Kidney tubule cell (primary cell): ENCODE measurements around the gene HERC2.
"Not testable (repeated sequence)": the region's sequence is repeated elsewhere in the genome, so short reads cannot be mapped to it uniquely, and the experiment has no call there.

Experiments
- DNase-seq: peaks from one replicate; pipeline ENCODE4 v3.0.0-alpha.2; 2018; ENCODE audit warnings: low spot score

HERC2 gene

DNA sequence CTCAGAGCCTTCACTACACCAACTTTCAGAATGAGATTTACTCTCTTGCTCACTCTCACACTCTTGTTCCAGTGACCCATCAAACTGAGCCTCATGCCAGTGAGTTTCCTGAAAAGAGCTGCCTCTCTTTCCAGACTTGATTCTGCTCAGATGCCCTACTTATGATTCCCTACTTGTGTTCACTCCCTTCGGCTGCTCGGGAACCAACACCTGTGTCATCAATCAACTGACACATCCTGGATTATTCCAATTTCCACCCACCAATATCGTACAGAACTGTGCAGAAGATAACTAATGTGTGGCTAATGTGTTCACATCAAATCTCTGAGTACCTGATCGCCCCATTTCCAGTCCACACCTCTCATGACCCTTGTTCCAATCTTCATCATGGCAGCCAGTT lies 100.3 kb downstream of the HERC2 start:
- not testable (repeated sequence) for DNase-seq

DNA sequence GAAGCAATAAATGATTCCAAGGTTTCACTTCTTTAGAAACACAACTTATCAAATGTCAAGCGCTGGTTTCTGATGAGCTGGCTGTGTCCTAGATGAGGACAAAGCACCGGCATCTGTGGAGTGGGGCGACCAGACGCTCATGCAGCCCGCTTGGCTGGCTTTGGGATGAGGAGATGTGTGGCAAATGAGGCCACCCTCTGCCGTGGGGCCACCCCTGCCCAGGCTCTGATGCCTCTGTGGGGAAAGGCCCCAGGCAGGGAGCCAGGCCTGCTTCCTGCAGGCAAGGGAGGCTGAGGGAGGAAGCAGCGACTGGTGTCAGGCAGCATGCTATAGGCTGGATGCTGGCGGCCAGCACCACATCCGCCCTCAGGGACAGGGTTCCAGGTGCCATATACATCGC lies 102.9 kb downstream of the HERC2 start:
- DNase-seq: no peak

DNA sequence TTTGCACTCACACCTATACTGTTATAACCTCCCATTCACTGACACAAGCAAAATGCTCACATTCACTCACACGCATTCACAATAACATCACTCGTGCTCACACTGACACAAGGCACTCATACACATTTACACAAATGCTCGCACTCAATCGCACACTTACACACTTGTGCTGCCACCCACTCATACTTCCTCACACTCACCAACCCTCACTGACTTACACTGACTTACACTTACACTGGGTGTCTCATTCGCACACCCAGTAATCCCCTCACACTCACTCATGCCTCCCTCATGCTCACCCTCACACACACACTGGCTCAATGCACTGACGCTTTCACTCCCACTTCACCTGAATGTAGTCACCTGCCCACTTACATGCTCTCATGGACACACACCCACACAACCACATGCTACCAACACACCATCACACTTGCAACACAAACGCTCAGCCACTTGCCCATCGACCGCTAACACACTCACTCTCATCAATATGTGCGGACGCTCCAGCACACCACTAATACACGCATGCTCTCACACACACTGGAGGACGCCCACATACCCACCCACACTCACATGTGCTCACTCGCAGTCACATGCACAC lies 104.9 kb downstream of the HERC2 start:
- not testable (repeated sequence) for DNase-seq

DNA sequence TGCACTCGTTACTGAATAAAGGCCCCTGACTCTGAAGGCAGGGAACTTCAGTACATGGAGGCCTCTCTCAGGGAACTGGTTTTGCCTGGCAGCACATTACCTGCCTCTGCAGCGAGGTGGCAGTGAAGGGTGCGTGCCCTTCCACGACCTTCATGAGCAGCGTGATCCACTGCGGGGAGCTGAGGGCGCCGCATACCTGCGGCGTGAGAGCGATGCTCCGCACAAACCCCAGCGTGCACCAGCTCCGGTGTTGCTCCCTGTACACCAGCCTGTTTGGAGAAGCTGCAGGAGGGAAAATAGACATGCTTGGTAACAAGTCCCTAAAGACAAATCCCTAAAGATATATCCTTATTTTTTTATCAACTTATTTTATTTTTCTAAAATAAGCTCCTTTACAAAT lies 106.5 kb downstream of the HERC2 start:
- not testable (repeated sequence) for DNase-seq

DNA sequence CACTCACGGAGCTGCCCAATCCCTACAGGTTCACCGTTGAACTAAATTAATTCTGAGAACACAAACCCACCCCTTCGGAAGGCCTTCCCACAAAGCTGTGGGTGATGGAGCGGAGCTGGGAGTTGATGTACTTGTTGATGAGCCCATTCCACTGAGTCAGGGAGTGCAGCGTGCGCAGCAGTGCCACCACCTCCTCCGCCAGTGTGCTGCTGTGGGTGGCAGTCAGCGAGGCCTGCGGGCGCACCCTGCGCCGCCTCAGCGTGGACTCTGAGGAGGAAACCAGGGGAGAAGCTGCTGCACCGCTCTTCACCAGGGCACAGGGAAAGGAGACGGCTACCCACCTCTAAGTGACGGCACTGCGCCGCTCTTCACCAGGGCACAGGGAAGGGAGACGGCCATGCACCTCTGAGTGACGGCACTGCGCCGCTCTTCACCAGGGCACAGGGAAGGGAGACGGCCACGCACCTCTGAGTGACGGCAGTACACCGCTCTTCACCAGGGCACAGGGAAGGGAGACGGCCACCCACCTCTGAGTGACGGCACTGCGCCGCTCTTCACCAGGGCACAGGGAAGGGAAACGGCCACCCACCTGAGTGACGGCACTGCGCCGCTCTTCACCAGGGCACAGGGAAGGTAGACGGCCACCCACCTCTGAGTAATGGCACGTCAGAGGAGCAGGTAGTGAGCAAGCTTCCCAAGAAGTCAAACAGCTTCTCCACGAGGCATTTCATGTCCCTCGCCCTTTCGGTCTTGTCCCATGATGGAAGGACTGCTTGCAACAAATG lies 107.8 kb downstream of the HERC2 start:
- not testable (repeated sequence) for DNase-seq

DNA sequence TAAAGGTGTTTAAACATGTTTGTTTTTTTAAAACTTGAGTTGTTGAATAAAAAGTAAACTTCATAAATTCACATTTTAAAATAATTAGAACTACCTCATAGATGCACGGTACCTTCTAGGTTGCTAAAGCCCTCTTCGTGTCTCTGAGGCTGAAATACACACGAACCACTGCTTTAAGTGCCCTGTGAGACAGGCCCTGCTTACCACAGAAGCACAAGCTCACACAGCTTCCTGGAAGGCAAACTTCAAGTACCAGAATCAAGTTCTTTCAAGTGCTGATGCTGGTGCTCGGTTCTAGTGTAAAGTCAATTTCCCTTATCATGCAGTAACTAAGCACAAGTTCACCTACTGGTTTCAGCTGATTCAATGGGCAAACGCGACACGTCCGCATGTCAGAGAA lies 108.6 kb downstream of the HERC2 start:
- not testable (repeated sequence) for DNase-seq

DNA sequence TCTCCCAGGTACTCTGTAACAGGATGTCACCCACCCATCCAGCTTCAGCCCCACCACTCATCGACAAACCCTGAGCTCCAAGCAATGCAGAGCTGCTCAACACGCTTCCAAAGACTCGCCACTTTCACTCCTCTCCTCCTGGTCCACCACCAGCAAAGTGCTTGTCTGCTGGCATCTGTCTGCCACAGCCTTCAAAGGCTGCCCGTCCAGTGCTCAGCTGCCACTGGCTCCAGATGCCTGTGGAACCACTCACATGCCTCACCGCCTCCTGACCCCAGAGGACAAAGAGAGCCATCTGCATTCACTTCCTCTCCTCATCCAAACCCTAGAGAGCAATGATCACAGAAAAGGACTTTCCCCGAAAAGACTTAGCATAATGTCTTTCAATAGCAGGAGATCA lies 113.4 kb downstream of the HERC2 start:
- DNase-seq: peak; percentile 8

DNA sequence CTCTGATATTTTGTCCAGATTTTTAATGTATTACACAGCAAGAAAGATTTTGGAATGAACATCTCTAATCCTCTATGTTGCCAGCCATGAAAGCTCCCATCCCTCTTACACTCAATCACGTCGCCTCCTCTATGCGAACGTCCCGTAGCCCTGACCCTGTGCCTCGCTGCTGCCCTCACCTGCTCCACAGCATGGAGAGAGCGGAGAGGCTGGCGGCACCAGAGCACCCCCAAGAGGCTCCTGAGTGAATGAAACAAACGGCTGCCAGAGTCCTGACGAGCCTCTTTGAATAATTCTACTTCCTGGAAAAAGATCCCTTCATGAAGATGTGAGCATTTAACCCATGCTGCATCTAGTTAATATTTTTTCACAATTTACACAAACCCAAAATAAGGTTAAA lies 116.3 kb downstream of the HERC2 start:
- not testable (repeated sequence) for DNase-seq

DNA sequence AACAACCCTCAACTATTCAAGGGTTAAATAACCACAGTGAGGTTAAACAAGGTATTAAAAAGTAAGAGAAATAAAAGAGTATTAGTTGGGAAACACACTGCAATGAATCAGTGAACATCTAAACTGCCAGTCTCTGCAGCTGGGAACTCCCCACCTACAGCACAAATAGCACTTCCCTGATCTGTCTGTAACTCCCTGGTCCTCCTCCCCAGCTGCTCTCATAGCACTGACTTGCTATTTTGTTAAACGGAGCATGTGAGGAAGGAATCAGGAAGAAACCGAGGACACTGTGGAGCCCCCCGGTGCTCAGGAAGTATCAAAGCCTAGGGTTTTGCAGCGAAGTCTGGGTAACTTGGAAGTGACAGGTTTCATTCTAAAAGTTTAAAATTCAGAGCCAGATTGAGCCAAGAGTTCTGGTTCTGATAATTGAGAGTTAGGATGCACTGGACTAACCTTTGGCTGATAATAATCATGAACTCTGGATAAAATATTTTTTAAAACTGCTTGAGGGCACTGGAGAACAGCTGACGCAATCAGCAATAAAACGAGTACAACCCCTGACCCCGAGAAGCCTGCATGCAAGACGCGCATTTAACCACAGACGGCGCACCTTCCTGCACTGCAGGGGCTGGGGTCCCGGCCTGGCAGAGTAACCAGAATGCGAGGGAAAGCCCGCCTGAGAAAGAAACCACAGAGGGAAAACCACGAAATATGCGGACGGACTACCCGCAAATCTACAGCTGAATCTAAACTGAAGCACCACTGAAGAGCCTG lies 118.7 kb downstream of the HERC2 start:
- DNase-seq: not testable (repeated sequence)

DNA sequence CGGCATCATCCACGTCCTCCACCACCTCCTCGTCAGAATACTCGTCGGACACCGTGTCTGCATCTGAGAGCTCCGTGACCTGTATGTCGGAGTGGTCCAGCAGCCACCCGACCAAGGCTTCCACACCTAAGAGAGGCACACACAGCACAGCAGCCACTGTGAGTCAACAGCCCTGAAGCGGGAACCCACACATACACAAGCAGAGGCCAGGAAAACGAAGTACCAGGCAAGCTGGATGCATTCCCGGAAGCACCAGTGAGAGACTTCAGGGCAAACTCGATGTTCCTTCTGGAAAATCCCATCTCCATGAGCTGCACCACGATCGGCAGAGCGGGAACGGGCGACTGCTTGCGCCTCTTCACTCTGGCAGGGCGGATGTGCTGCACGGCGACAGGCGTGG lies 119.9 kb downstream of the HERC2 start:
- not testable (repeated sequence) for DNase-seq

DNA sequence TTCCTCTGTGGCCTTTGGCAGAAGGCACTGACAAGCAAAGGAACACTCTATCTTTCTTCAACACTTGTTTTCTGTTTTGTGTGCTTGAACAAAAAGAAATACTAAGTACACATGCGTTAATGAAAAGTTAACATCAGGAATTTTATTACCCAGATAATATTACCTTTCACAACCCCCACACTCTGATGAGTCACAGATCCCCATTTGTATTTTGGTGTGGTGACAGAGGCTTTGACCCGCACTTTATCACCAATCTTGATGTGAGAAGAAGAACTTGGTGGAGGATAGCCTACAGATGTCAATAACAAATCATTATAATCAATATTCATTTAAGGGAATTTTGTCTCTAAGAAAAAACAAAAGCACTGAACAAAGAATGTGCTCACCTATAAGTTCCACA lies 123.8 kb downstream of the HERC2 start:
- DNase-seq: not testable (repeated sequence)

DNA sequence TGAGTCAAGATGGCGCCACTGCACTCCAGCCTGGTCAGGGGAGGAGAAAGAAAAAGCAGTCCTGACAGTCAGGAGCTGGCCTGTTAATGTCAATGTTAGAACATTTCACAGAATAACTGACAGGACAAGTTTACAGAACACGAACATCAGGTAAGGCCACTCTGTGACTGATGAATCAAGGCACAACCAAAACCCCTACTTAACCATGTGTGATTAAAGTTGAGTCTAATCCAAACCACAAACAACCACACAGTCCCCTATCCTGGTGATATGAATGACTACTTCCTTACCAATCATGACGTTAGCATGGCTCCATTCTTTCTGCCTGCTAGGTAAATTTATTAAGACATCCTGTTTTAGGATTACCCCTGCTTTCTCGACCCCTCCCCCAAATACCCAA lies 124.3 kb downstream of the HERC2 start:
- DNase-seq: peak; percentile 11

DNA sequence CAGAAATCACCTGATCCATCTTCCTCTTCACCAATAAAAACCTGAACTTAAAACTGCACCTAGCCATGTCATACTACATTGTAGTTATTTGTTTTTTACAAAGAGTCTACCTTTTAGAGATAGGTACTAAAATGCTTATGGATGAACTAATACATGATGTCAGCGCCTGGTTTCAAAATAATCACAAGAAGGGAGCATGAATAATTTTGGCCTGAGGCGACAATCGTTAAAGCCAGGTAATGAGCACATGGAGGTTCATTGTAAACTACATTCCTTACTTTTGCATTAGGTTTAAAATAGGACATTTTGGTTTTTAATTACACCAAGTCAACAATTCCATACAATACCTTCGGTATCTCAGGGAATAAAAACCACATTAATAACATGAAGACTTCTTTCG lies 125.4 kb downstream of the HERC2 start:
- DNase-seq: not testable (repeated sequence)

DNA sequence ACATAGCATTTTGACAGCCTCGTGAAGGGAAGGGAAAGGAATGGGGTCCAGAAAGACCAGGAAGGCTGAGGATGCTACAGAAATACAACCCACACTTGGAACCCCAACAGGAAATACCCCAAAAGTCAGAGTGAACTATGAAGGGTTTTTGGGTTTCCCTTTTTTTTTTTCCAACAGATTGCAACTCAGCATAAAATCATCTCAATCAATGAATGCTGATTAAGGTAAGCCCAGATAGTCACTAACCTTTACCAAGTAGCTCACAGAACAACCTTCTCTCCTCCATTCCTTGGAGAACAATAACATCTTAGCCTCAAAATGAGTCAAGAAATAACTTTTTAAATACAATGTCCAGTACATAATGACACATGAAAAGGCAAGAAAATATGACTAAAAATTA lies 129.2 kb downstream of the HERC2 start:
- no peak for DNase-seq

DNA sequence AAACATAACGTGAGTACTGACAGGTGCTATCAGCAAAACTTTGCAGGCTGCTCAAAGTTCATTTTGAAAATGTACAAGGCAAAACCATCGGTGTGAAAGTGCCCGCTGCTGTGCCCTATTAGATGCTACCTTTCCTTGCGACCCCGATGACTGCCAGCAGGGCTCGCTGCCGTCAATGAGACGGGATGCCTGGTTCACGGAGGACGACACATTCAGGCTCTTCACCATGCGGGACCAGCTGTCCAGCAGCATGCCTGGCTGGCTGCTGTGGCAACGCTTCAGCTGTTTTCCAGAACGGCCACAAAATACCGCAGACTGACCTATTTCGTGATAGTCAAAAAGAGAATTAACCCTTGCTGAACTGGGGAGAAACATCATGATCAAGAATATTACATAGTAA lies 130.1 kb downstream of the HERC2 start:
- DNase-seq: peak; percentile 86

DNA sequence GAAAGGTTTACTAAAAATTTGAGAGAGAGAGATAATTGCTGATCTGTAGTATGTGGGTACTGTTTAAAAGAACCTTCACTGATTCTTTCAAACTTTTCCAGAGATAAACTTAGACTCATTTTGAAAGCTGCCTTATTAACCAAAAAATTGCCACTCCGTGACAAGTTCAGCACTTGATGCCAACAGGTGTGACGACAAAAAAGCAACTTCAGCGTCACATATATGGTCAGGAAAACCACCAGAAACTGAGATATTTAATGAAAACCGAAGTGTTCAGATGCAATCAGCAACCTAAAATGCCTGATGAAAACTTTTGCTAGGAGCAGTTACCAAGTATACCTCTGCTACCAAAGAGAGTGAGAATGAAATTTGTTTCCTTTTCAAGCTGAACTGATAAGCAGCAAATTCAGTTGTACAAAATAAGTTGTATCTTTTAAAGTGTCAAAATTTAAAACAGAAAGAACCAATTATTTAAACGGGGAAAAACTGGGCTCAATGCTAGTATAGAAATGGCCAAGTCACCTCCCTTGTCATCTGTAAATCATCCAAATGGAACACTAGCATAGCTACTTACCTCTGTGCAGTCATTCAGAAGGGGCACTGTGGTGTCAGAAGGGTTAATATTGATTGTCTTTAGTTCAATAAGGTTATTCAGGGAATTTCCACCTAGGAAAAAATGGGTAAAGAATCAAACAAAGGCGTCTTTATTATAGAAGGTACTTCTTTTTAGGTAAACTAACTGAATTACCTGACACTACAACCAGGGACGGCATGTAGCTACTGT lies 131.4 kb downstream of the HERC2 start:
- no peak for DNase-seq

DNA sequence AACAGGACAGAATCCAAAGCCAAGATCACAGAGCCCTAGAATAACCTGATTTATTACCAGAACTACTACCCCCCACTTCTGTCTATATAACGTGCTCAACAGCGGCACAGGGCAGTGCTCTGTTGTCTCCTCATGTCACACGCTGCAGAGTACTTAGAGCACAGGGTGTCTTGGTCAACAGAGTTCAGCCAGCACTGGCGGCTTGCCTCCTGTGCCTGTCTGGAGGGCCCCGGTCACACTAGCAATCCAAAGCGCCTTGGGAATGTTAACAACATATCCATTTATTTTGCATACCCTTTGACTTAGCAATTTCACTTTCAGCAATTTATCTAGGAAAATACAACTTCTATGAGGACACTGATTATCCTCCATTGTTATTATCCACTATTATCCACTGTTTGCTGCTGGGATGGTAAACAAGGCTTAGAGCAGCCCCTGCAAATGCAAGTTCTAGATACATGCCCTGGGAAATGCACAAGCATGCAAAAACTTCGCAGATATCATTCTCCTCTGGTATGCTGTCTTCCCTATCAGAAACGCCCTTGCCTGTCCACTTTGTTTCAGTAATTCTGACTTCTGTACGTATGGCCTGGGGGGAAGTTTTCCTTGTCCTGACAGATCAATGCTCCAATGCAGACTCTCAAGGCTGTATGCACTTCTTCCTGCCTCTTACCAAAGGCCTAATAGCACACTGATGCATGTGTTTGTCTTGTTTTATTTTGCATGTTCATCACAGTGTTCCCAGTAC lies 136.7 kb downstream of the HERC2 start:
- no peak for DNase-seq

DNA sequence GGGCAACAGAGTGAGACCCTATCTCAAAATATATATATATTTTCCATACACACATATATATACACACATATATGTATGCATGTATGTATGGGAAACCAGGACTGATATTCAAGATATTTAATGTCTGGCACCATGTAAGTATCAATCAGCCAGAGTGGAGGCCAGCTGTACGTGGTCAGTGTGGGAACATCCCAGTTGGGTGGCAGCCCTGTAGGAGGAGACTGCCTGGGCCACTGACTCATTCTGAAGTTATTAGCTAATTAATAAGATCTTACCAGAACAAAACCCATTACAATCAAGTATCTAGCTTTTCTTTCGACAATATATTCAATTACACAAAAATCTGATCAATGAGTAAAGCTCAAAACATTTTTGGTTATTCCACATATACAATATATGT lies 137.8 kb downstream of the HERC2 start:
- no peak for DNase-seq

DNA sequence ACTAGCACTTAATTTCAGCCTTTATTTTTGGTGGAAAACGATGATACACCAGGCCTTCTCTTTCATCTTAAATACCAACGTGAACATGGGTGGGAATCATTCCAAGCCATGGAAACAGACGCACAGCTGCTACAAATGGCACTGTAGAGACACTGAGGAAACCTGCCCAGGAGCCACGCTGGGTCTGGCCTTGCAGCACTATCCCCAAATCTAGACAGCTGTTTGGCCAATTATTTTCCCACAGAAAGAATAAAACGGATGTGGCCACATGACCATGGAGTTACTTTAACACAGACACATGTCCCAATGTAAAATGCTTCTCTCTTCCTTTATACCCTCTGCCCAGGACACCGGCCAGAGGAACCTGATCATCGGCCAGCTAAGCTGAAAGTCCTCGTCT lies 139.2 kb downstream of the HERC2 start:
- no peak for DNase-seq

DNA sequence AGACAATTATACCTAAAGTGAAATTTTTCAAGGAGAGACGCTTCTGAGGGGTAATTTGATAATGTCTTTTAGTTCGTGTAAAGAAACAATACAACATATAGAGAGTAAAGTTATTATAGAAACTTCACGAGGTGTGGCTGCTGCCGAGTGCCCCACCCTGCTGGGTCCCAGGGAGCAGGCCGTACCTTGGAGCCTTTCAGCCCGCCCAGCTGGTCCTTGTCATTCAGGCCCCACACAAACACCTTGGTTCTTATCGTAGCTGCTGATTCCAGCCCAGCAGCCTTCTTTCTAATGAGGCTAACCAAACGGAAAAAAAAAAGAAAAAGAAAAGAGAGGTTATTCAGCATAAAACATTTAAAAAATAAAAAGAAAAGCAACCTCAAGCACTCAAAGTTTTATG lies 139.8 kb downstream of the HERC2 start:
- DNase-seq: no peak

DNA sequence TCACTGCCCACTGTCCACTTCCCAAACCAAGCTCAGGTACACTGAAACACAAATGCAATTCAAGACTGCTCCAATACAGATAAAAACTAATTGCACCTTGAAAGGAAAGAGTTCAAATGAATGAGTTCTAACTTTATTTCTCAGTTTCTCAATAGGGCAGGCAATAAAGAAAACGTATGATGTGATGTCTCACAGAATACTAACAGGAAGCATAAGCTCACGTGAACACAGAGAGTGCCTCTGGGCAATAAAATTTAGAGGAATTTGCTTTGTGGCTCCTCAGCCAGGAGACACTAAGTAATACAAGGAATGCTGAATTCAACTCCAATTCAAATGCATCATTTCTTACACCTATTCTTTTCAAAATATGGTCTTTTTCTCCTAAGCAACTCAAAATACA lies 140.6 kb downstream of the HERC2 start:
- no peak for DNase-seq

DNA sequence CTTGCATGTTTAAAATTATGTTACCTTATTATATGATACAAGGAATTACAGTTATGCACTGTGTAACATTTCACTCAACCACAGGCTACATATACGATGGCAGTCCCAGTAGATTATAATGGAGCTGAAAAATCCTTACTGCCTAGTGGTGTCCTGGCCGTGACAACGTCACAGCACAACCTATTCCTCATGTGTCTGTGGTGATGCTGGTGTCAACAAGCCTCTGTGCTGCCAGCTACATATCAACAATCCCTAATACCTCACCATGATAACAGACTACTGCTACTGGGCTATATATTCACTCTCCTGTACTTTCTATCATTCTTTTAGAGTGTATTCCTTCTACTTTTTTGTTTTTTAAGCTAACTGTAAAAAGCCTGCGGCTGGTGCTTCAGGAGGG lies 142.7 kb downstream of the HERC2 start:
- no peak for DNase-seq
